ENCODE results near the gene DPCD. TPM values are rescaled to one million over a fixed set of nuclear protein-coding genes. Genes with fewer than 3 reads are reported as not detected.
"Not testable (repeated sequence)": the region's sequence is repeated elsewhere in the genome, so short reads cannot be mapped to it uniquely, and the experiment has no call there.

Gene DPCD
- total and polyA plus RNA-seq, 2 of the 8 experiments (the other 6 are each of a cell fraction or from before 2014, with no cell fraction given), result 21.2 to 31.4 TPM

DNA sequence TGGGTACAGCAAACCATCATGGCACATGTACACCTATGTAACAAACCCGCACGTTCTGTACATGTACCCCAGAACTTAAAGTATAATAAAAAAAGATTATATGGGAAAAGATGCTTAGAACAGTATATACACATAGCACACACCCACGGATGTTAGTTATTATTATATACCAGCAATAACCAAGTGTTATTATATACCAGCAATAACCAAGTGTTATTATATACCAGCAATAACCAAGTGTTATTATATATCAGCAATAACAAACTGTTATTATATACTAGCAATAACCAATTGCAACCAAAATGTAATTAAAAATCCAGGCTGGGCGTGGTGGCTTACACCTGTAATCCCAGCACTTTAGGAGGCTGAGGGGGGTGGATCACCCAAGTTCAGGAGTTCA is 45.4 kb downstream of the DPCD start:
- H3K9me3 ChIP-seq (ENCODE audit: insufficient read depth in 2 of 2, low read depth in 1 of 2, low read length in 1 of 2); H3K18ac ChIP-seq (ENCODE audit: extremely low read depth, low read length); H3K27me3 ChIP-seq (replicated peaks in 1 of 4; ENCODE audit: control insufficient read depth in 3 of 4, extremely low read depth in 1 of 4, insufficient read depth in 3 of 4, low read length in 3 of 4); H4K5ac ChIP-seq (ENCODE audit: insufficient read length, low read depth, low read length); H3K14ac ChIP-seq (ENCODE audit: insufficient read length); H2AK5ac ChIP-seq (ENCODE audit: low read depth, low read length); H2BK120ac ChIP-seq (replicated peaks; ENCODE audit: low read depth, low read length); H2BK20ac ChIP-seq (ENCODE audit: low read length); H3K4ac ChIP-seq (replicated peaks; ENCODE audit: insufficient read length, low read depth, low read length); H3K4me3 ChIP-seq (ENCODE audit: extremely low read depth in 1 of 4, insufficient read depth in 2 of 4, low read depth in 3 of 4, low read length in 4 of 4); H2BK15ac ChIP-seq (ENCODE audit: low read length); H2AFZ ChIP-seq (ENCODE audit: low read length); POLR2A ChIA-PET (ENCODE audit: partially characterized antibody); H3K56ac ChIP-seq (replicated peaks; ENCODE audit: insufficient read length, low read depth, low read length); H4K91ac ChIP-seq (replicated peaks; ENCODE audit: insufficient read length, low read length); H4K20me1 ChIP-seq (replicated peaks in 1 of 2; ENCODE audit: control insufficient read depth in 1 of 2, insufficient read depth in 2 of 2, low read length in 2 of 2); H2BK12ac ChIP-seq (ENCODE audit: low read depth, low read length); H4K8ac ChIP-seq (ENCODE audit: extremely low read depth, insufficient read depth, low read length); H3K4me1 ChIP-seq (replicated peaks in 1 of 4; ENCODE audit: control insufficient read depth in 3 of 4, insufficient read depth in 4 of 4, low read length in 3 of 4); H3K4me2 ChIP-seq (ENCODE audit: insufficient read depth in 1 of 2, low read depth in 2 of 2, low read length in 2 of 2); H3K23me2 ChIP-seq (ENCODE audit: low read depth, low read length); H3K36me3 ChIP-seq (ENCODE audit: control insufficient read depth in 2 of 4, insufficient read depth in 4 of 4, low read length in 3 of 4); H3K79me1 ChIP-seq (ENCODE audit: low read depth, low read length); FAIRE-seq; H3K79me2 ChIP-seq (ENCODE audit: control insufficient read depth in 1 of 2, insufficient read depth in 2 of 2, low read length in 2 of 2); H2BK5ac ChIP-seq (ENCODE audit: low read depth, low read length); CTCF ChIA-PET (ENCODE audit: partially characterized antibody); H3K9ac ChIP-seq (replicated peaks in 1 of 4; ENCODE audit: extremely low read depth in 1 of 4, low read depth in 3 of 4, low read length in 3 of 4); H3K27ac ChIP-seq (ENCODE audit: low read depth, low read length); DNase-seq (ENCODE audit: low read depth in 1 of 2, low spot score in 2 of 2); H3K23ac ChIP-seq (ENCODE audit: insufficient read length): not testable (repeated sequence)
- 92% methylated on average over 4 of the region's 4 CpGs; no CpG with 5 or more reads in 1 of the 2 experiments for WGBS, 2 experiments (ENCODE audit: extremely low coverage in 1 of 2, insufficient coverage in 1 of 2, insufficient read length in 1 of 2, insufficient replicate concordance in 2 of 2, low coverage in 1 of 2, low lambda C conversion rate in 2 of 2, missing lambda C conversion rate in 1 of 2)

Measured in H1 (cell line).